Endodermal cell (in vitro differentiated cells): ENCODE results near the gene CFLAR. TPM values are rescaled to one million over a fixed set of nuclear protein-coding genes. Genes with fewer than 3 reads are reported as not detected.

Source experiments
- DNase-seq: peaks from one replicate; pipeline ENCODE4 v3.0.0-alpha.2; 2017
- H3K27ac ChIP-seq: 2 replicates; pipeline ENCODE4 v1.5.1; 2013; ENCODE audit warnings: mild to moderate bottlenecking, low read depth, low read length, moderate library complexity
- H3K27me3 ChIP-seq: 2 replicates; pipeline ENCODE4 v1.6.1; 2013; ENCODE audit warnings: mild to moderate bottlenecking, low read length, moderate library complexity; ENCODE audit not compliant: insufficient read depth, control insufficient read depth, poor library complexity, severe bottlenecking
- H3K36me3 ChIP-seq: 2 replicates; pipeline ENCODE4 v1.7.0; 2013; ENCODE audit warnings: mild to moderate bottlenecking, low read length, moderate library complexity; ENCODE audit not compliant: control insufficient read depth, insufficient read depth
- H3K4me1 ChIP-seq: one replicate; pipeline ENCODE4 v1.7.0; 2013; ENCODE audit warnings: low read length; ENCODE audit not compliant: control insufficient read depth, insufficient read depth
- H3K4me3 ChIP-seq: 2 replicates; pipeline ENCODE4 v1.5.1; 2013; ENCODE audit warnings: mild to moderate bottlenecking, low read length, moderate library complexity
- H3K9ac ChIP-seq: 2 replicates; pipeline ENCODE4 v1.6.1; 2013; ENCODE audit warnings: mild to moderate bottlenecking, low read length, moderate library complexity; ENCODE audit not compliant: poor library complexity, severe bottlenecking; ENCODE audit errors: extremely low read depth
- H3K9me3 ChIP-seq: 2 replicates; pipeline ENCODE4 v1.6.1; 2013; ENCODE audit warnings: mild to moderate bottlenecking, low read length, moderate library complexity; ENCODE audit not compliant: control insufficient read depth
- H3K27ac Mint-ChIP-seq: 2 replicates; pipeline ENCODE4 v1.8.0; 2020; ENCODE audit warnings: mixed read lengths
- H3K27me3 Mint-ChIP-seq: 2 replicates; pipeline ENCODE4 v1.8.0; 2021; ENCODE audit warnings: mild to moderate bottlenecking, mixed read lengths; ENCODE audit not compliant: insufficient read depth
- H3K36me3 Mint-ChIP-seq: 2 replicates; pipeline ENCODE4 v1.8.0; 2020; ENCODE audit warnings: low read depth, mixed read lengths
- H3K4me1 Mint-ChIP-seq: 2 replicates; pipeline ENCODE4 v1.8.0; 2020; ENCODE audit warnings: mixed read lengths
- H3K4me3 Mint-ChIP-seq: 2 replicates; pipeline ENCODE4 v1.8.0; 2020; ENCODE audit warnings: mild to moderate bottlenecking, moderate library complexity, mixed read lengths
- H3K9me3 Mint-ChIP-seq: 2 replicates; pipeline ENCODE4 v1.8.0; 2020; ENCODE audit warnings: mild to moderate bottlenecking, mixed read lengths
- WGBS, 2 experiments: methylation state at CpG; one replicate each; pipeline versions ENCODE4 v1.1.5 to v1.1.7; 2013; ENCODE audit warnings: missing lambda C conversion rate in 2 of 2, mixed read lengths in 1 of 2; ENCODE audit not compliant: insufficient coverage in 1 of 2, insufficient read length in 1 of 2; 5-methylcytosine and 5-hydroxymethylcytosine counted together
- total RNA-seq, 2 donors: library from RNA; stranded (reverse); fragmentation: NEBNext Ultra II Directional in 1 of 2; extraction: Animal tissue kit (Norgen Biotek cat#: 25700) in 1 of 2; gene quantifications; 2 replicates in 1 of 2; 3 replicates in 1 of 2; pipeline ENCODE4 v1.2.1, GENCODE V29; 2021
- TF ChIP-seq, protein P1 (sequence below): fragments of 200-600 bp; sonication (generic); conservative IDR thresholded peaks from 2 replicates; pipeline ENCODE4 v1.5.0; 2021; ENCODE audit warnings: antibody characterized with exemption, mild to moderate bottlenecking

The CFLAR gene
- total RNA-seq, 2 donors from 2014 or later = 168 to 197 TPM

DNA sequence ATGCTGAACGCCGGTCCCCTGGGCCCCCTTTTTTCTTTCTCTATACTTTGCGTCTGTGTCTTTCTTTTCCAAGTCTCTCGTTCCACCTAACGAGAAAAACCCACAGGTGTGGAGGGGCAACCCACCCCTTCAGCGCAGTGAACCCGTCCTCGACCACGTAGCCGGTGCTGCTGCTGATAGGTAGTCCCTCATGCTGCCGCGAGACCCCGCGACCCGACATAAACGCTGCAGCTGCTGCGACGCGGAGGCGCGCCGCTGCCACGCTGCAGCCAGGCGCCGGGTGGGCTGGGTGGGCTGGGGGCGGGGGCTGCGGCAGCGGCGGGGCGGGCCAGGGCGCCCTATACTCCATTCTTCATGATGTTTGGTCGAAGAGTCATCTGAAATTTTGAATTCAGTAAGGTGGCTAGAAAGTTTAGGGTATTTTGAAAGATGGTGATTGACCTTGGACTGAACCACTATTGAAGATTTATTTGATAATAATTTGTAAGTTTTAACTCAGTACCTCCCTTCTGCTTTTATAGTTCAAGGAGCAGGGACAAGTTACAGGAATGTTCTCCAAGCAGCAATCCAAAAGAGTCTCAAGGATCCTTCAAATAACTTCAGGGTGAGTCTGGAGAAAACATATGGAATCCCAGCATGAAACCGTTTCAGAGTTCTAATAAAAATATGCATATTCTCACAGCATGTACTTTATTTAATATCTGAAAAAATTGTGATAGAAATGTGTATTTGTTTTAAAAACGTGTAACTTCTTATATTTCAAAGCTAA lies 24.1 kb downstream of the CFLAR start:
- H3K27me3 Mint-ChIP-seq = no peaks in the 10 kb centered on the region
- H3K4me3 Mint-ChIP-seq = peak overlapping the region; percentile 31
- TF ChIP-seq, protein P1, sequence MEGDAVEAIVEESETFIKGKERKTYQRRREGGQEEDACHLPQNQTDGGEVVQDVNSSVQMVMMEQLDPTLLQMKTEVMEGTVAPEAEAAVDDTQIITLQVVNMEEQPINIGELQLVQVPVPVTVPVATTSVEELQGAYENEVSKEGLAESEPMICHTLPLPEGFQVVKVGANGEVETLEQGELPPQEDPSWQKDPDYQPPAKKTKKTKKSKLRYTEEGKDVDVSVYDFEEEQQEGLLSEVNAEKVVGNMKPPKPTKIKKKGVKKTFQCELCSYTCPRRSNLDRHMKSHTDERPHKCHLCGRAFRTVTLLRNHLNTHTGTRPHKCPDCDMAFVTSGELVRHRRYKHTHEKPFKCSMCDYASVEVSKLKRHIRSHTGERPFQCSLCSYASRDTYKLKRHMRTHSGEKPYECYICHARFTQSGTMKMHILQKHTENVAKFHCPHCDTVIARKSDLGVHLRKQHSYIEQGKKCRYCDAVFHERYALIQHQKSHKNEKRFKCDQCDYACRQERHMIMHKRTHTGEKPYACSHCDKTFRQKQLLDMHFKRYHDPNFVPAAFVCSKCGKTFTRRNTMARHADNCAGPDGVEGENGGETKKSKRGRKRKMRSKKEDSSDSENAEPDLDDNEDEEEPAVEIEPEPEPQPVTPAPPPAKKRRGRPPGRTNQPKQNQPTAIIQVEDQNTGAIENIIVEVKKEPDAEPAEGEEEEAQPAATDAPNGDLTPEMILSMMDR = no peak
- Histone ChIP-seq H3K36me3 (peaks cover 89% of the 10 kb centered on the region), H3K4me3 (no peak overlapping the region), H3K27ac (no peak overlapping the region), H3K9me3 (no peaks in the 10 kb centered on the region), H3K27me3 (no peaks in the 10 kb centered on the region), H3K9ac (no peak overlapping the region), H3K4me1 (no peaks in the 10 kb centered on the region)
- peaks cover 15% of the 10 kb centered on the region for H3K4me1 Mint-ChIP-seq
- H3K9me3 Mint-ChIP-seq = no peaks in the 10 kb centered on the region
- H3K27ac Mint-ChIP-seq = peak overlapping the region; percentile 90
- peak; percentile 60 for DNase-seq
- 90 to 94% methylated on average over 14 to 31 of the region's 34 CpGs for WGBS, 2 experiments
- H3K36me3 Mint-ChIP-seq = peaks cover 85% of the 10 kb centered on the region

DNA sequence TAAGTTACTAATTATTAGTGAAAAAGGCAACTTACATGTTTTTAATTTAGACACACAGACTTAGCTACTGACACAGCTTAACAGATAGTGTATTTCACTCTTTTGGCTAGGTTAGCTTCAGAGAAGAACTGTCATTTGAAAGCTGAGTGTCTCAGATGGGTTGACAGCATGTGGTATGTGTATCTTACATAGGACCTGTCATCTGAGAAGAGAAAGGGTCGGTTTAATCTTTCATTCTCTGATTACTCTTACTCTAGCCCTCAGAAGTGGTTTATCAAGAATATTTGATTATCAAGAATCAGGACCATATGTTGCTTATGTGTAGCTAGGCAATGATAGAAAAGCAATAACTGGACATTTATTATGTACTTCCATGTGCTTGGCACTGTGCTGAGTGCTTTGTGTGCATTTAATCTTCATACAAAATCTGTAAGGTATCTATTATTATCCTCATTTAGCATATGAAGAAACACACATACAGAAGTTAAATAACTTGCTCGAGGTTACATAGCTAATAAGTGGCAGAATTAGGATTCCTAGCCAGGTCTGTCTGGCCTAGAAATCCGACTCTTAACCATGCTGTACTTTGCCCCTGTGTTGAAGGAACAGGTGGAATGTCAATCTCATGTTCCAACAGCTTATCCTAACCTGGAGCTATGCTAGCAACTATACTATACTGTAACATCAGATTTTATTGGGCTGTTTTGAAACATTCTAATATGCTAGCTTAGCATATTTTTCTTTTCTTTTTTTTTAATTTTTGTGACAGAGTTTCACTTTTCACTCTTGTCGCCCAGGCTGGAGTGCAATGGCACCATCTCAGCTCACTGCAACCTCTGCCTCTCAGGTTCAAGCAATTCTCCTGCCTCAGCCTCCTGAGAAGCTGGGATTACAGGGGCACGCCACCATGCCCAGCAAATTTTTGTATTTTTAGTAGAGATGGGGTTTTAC lies 28.4 kb downstream of the CFLAR start:
- H3K4me3 ChIP-seq = no peak overlapping the region
- no peaks in the 10 kb centered on the region for H3K9me3 ChIP-seq
- TF ChIP-seq, protein P1 = no peak
- no peak overlapping the region for H3K9ac ChIP-seq
- 88 to 92% methylated on average over 3 to 5 of the region's 5 CpGs for WGBS, 2 experiments
- H3K4me1 ChIP-seq = peaks cover 6% of the 10 kb centered on the region
- H3K4me3 Mint-ChIP-seq = no peak overlapping the region
- no peaks in the 10 kb centered on the region for H3K27me3 Mint-ChIP-seq
- H3K36me3 Mint-ChIP-seq = peaks cover 62% of the 10 kb centered on the region
- no peak for DNase-seq
- H3K36me3 ChIP-seq = peaks cover 71% of the 10 kb centered on the region
- no peaks in the 10 kb centered on the region for H3K9me3 Mint-ChIP-seq
- no peak overlapping the region for H3K27ac Mint-ChIP-seq
- H3K27me3 ChIP-seq = no peaks in the 10 kb centered on the region
- no peak overlapping the region for H3K27ac ChIP-seq
- H3K4me1 Mint-ChIP-seq = peaks cover 15% of the 10 kb centered on the region

DNA sequence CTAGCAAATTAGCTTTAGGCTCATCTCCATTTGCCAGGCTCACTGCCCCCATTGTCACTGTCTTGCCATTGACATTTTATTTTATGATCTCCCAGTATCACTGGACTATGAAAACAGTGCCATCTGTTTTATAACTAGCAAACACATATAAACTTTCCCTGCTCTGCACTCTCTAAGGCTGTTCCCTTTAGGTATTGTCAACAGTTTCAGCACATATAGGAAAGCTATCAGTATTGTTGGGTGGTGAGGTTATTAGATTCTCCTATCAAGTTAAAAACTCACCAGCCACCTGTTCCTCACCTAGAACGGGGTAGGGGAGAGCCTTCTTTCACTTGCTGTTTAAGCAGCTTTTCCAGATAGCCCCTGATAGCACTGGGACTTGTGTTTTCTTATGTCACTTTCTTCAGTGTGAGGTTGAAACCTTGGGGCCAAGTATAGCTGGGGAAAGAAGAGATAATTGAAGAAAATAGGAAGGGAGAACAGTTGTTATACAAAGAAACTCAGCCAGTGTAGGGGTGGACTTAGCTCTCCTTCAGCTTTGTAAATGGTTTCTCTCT lies 32.5 kb downstream of the CFLAR start:
- no peak overlapping the region for H3K27ac ChIP-seq
- peaks cover 72% of the 10 kb centered on the region for H3K36me3 ChIP-seq
- H3K4me3 Mint-ChIP-seq = no peak overlapping the region
- H3K4me3 ChIP-seq = no peak overlapping the region
- no peaks in the 10 kb centered on the region for H3K27me3 ChIP-seq
- H3K9me3 Mint-ChIP-seq = peaks cover 1% of the 10 kb centered on the region
- DNase-seq = no peak
- H3K4me1 Mint-ChIP-seq = peaks cover 23% of the 10 kb centered on the region
- H3K9me3 ChIP-seq = no peaks in the 10 kb centered on the region
- H3K9ac ChIP-seq = no peak overlapping the region
- WGBS, 2 experiments = 67 to 70% methylated on average over 1 of the region's 1 CpG
- peaks cover 61% of the 10 kb centered on the region for H3K36me3 Mint-ChIP-seq
- H3K27me3 Mint-ChIP-seq = no peaks in the 10 kb centered on the region
- peaks cover 9% of the 10 kb centered on the region for H3K4me1 ChIP-seq
- TF ChIP-seq, protein P1 = no peak
- H3K27ac Mint-ChIP-seq = peak overlapping the region; percentile 46
